Smooth muscle cell of the brain vasculature (primary cell): ENCODE measurements around the gene PCIF1.
"Not testable (repeated sequence)": the region's sequence is repeated elsewhere in the genome, so short reads cannot be mapped to it uniquely, and the experiment has no call there.

Experiments
- DNase-seq: peaks from one replicate; pipeline ENCODE4 v3.0.0-alpha.2; 2012; ENCODE audit warnings: low read depth, low spot score

Gene PCIF1

GRCh38 chr20:45994761-45995493, 60.4 kb downstream of the PCIF1 start:
- no peak for DNase-seq

GRCh38 chr20:45995495-45996097, 61.1 kb downstream of the PCIF1 start:
- not testable (repeated sequence) for DNase-seq

- DNase-seq: no peak
These were observed 62.7 kb downstream of the PCIF1 start for GRCh38 chr20:45997187-45997586.
